Measurements from ENCODE around the gene ZMYND8.

Gene ZMYND8

DNA sequence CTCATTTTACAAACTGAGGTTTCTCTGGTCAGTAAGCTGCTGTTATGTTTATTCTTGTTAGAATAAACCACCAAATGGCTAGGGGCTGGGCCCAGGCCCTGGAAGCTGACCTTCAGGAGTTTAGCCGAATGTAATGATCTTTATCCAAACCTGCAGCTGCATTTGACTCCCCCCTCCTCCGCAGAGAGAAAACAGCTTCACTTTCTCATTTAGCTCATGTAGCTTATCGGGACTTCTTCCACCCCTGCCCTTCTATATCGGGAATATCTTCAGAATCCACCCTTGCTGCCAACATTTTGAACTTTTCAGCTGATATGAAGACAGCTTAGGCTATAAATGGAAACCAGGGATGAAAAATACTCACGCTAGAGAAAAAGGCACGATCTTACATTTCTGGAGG is 102.6 kb downstream of the ZMYND8 start:
- H3K4me3 ChIP-seq (ENCODE audit: low read depth, low read length) = no peak overlapping the region
- TF ChIP-seq, protein P1, sequence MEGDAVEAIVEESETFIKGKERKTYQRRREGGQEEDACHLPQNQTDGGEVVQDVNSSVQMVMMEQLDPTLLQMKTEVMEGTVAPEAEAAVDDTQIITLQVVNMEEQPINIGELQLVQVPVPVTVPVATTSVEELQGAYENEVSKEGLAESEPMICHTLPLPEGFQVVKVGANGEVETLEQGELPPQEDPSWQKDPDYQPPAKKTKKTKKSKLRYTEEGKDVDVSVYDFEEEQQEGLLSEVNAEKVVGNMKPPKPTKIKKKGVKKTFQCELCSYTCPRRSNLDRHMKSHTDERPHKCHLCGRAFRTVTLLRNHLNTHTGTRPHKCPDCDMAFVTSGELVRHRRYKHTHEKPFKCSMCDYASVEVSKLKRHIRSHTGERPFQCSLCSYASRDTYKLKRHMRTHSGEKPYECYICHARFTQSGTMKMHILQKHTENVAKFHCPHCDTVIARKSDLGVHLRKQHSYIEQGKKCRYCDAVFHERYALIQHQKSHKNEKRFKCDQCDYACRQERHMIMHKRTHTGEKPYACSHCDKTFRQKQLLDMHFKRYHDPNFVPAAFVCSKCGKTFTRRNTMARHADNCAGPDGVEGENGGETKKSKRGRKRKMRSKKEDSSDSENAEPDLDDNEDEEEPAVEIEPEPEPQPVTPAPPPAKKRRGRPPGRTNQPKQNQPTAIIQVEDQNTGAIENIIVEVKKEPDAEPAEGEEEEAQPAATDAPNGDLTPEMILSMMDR (IDR thresholded peaks at IDR 0.05; ENCODE audit: borderline replicate concordance, insufficient read depth, low read depth, low read length) = no peak

DNA sequence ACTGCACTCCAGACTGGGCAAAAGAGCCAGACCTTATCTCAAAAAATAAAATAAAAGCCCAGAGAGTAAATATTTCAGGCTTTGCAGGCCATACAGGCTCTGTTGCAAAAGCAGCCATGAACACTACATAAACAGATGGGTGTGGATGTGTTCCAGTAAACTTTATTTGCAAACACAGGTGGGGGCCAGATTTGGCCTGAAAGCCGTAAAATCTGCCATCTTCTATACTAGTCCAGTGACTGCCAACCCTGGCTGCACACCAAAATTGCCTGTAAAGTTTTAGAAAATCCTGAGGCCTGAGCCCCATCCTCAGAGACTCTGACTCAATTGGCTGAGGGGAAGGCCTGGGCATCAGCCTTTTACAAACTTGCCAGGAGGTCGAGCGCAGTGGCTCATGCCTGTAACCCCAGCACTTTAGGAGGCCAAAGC is 103.6 kb downstream of the ZMYND8 start:
- TF ChIP-seq, protein P1 (IDR thresholded peaks at IDR 0.05; ENCODE audit: borderline replicate concordance, insufficient read depth, low read depth, low read length) = no peak
- no peak overlapping the region for H3K4me3 ChIP-seq (ENCODE audit: low read depth, low read length)

DNA sequence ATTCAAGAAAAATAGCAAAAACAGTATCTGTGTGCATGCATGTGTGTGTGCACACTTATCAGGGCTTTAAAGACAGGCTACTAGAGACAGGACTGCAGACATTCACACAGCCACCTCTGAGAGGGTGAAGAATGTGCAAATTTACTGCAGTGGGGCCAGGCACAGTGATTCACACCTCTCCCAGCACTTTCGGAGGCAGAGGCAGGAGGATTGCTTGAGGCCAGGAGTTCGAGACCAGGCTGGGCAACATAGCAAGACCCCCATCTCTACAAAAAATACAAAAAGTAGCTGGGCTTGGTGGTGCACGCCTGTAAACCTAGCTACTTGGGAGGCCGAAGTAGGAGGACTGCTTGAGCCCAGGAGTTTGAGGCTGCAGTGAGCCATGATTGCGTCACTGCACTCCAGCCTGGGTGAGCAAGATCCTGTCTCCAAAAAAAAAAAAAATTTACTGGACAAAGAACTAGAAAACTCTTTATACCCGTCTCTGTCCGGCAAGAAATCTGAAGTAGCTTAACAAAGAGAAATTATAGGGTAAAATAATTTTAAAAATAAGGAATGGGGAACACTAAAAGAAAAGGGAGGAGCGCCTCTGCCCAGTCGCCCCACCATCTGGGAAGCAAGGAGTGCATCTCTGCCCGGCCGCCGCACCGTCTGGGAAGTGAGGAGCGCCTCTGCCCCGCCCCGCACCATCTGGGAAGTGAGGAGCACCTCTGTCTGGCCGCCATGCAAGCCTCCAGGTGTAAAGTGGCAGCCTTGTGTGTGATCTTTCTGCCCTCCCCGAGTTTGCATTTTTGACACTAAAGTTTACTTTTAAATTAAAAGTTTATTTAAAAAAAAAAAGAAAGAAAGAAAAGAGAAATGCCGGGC is 105.1 kb downstream of the ZMYND8 start:
- TF ChIP-seq, protein P1 (IDR thresholded peaks at IDR 0.05; ENCODE audit: borderline replicate concordance, insufficient read depth, low read depth, low read length) = no peak
- no peak overlapping the region for H3K4me3 ChIP-seq (ENCODE audit: low read depth, low read length)

DNA sequence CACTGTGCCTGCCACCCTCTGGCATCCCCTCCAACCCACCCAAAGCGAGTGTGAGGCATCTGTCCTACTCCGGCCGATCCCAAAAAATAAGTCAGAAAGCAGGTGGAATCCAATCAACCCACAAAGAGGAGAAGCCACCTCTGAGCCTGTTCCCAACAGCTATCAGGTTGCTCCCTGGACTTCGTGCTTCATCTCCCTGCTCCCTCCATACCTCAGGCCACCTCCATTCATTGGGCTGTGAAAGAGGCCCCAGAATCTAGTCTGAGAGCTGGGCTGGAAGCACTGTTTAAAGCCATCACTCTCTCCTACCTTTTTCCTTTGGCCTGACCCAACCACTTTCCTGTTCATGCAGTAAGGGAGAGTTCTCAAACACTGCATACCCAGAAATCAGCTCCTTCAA is 106.1 kb downstream of the ZMYND8 start:
- TF ChIP-seq, protein P1 (IDR thresholded peaks at IDR 0.05; ENCODE audit: borderline replicate concordance, insufficient read depth, low read depth, low read length) = no peak

DNA sequence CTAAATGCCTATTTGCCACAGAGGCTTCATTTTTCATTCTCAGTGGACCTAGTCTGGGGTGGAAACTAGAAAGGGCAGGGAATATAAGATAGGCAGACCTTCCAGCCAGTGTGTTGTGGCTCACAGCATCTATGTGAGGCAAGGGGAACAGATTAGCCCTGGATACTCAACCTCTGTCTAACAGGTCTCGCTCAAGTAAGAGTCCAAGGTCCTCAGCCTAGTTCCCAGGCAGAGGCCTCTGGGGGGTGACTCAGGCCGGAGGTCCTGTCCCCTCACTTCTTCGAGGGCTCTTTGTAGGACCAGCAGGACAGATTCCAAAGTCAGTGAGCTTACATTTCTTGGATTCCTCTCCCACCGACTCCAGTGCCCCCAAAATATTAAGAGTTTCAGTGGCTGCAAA is 106.6 kb downstream of the ZMYND8 start:
- H3K4me3 ChIP-seq (ENCODE audit: low read depth, low read length) = no peak overlapping the region
- TF ChIP-seq, protein P1 (IDR thresholded peaks at IDR 0.05; ENCODE audit: borderline replicate concordance, insufficient read depth, low read depth, low read length) = no peak

More for the DNA sequence above, 106.1 kb downstream of the ZMYND8 start:
- H3K4me3 ChIP-seq (ENCODE audit: low read depth, low read length) = no peak overlapping the region

DNA sequence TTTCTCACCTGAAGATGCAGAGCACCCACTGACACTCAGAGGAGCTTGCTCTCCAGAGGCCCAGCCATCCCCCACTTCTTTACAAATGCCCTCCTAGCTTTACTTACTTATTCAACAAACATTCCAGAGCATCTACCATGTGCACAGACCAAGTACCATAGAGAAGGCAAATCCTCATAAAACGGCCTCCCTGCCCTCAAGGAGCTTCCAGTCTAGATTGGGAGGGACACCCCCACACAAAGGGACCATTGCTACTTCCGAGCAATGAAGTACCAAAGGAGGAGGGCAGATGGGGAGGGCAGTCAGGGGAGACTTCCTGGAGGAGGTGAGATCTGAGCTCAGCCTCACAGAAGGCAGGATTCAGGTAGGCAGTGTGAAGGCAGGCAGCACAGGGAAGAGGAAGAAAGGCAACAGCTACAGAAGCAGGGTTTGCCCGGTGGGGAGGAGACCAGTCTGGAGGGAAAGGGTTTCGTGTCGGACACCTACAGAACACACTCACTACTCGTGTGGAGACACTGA is 108.0 kb downstream of the ZMYND8 start:
- H3K4me3 ChIP-seq (ENCODE audit: low read depth, low read length) = no peak overlapping the region
- TF ChIP-seq, protein P1 (IDR thresholded peaks at IDR 0.05; ENCODE audit: borderline replicate concordance, insufficient read depth, low read depth, low read length) = no peak

DNA sequence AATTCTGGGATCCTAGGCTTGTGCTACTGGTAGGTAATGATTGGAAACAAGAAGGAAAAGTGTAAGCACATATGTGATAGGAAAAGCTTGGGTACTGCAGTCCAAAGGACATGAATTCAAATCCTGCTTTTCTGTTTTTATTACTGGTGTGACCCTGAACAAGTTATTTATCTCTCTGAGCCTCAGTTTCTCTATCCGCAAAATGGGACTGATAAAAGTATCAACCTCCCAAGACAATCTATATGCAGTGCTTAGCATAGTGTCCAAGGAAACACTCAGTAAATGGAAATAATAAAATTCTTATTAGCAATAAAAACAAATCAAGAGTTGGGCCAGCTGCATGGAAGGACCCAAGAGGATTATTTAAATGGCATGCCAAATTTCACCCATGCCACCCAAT is 108.5 kb downstream of the ZMYND8 start:
- TF ChIP-seq, protein P1 (IDR thresholded peaks at IDR 0.05; ENCODE audit: borderline replicate concordance, insufficient read depth, low read depth, low read length) = no peak
- H3K4me3 ChIP-seq (ENCODE audit: low read depth, low read length) = no peak overlapping the region

All from GM12875 (cell line).